Cortex of kidney (tissue), 1 donor: ENCODE data around the gene NANOS3.

Experiments used
- DNase-seq: peaks from one replicate; lab custom pipeline; 2025; lab: John Stamatoyannopoulos, UW

Gene NANOS3

GRCh38 chr19:13876834-13877233 lies at the start of gene NANOS3:
NANOS3 (plus strand) TSS chr19:13877134; CDS start chr19:13877249, 115 bp downstream.
- DNase-seq, result no peak

- DNase-seq, result no peak
Observed at GRCh38 chr19:13827656-13828055, 49.3 kb upstream of the NANOS3 start.

- DNase-seq, result no peak
Observed at GRCh38 chr19:13830114-13830740, 46.7 kb upstream of the NANOS3 start.

- DNase-seq, result no peak
Observed at GRCh38 chr19:13830741-13831536, 46.0 kb upstream of the NANOS3 start.

GRCh38 chr19:13831537-13832467 lies 45.1 kb upstream of the NANOS3 start:
- no peak for DNase-seq

GRCh38 chr19:13833330-13834243 lies 43.3 kb upstream of the NANOS3 start:
- no peak for DNase-seq

- DNase-seq, result no peak
Observed at GRCh38 chr19:13834244-13835069, 42.5 kb upstream of the NANOS3 start.

GRCh38 chr19:13835791-13836723 lies 40.9 kb upstream of the NANOS3 start:
- DNase-seq, result no peak

- DNase-seq, result no peak
Observed at GRCh38 chr19:13838435-13839129, 38.4 kb upstream of the NANOS3 start.

- DNase-seq, result no peak
Observed at GRCh38 chr19:13839130-13839937, 37.6 kb upstream of the NANOS3 start.

GRCh38 chr19:13839938-13840304 lies 37.0 kb upstream of the NANOS3 start:
- DNase-seq, result no peak

- no peak for DNase-seq
Observed at GRCh38 chr19:13840305-13841085, 36.4 kb upstream of the NANOS3 start.

- DNase-seq, result no peak
Observed at GRCh38 chr19:13841086-13841961, 35.6 kb upstream of the NANOS3 start.

- DNase-seq, result no peak
Observed at GRCh38 chr19:13841962-13842290, 35.0 kb upstream of the NANOS3 start.

- no peak for DNase-seq
Observed at GRCh38 chr19:13842291-13843103, 34.4 kb upstream of the NANOS3 start.
